Thyroid gland (tissue), 4 donors: ENCODE data around the gene ZNF385B.

Source experiments
- CTCF ChIP-seq, 6 experiments: fragments of 200-600 bp in 3 of 6; fragments of 450-650 bp in 3 of 6; sonication (generic) in 3 of 6; IDR thresholded peaks; one replicate each; pipeline ENCODE4 v1.5.1; 2016 to 2019; ENCODE audit warnings: antibody characterized with exemption in 6 of 6, mild to moderate bottlenecking in 2 of 6, inconsistent platforms in 1 of 6, moderate library complexity in 1 of 6
- POLR2A ChIP-seq, 2 donors: fragments of 450-650 bp; IDR thresholded peaks; one replicate each; pipeline ENCODE4 v1.6.1; 2017; ENCODE audit warnings: antibody characterized with exemption in 2 of 2, mild to moderate bottlenecking in 2 of 2, moderate library complexity in 1 of 2

DNA sequence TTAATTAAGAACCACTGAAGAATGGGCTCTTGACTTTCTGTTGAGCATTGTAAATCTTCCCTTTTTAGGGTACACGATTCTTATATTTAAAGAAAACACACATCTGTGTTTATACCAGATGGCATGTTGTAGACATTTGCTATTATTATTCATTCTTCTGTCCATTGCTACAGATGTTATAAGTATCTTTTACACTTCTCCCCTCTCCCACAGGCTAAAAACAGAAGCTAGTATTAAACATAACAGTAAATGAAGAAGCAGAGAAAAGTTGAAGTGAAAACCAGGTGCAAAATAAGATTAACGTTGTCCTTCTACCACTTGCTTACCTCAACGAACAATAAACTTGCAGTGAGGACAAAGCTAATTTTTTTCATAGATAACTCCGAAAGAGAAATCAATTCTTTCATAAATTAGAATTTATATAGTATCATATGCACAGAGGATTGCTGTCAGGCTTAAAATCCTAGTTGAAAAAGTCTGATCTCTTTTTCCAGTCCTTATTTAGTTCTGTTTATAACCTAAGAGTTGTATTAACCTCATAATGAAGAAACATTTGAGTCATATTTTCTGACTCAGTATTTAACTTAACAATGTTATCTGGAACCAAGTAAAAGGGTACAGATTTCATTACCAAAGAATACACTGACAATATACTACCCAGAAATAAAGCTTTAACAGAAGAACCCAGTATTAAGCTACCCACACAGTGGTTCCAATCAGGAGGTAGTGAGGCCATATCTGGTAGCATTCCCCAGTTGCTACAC is 16.4 kb upstream of the ZNF385B start:
- no peak for TF ChIP-seq CTCF (IDR thresholded peaks at IDR 0.05)
- TF ChIP-seq POLR2A (IDR thresholded peaks at IDR 0.05) = no peak
